Measurements from ENCODE around the gene KRT16. TPM values are rescaled to one million over a fixed set of nuclear protein-coding genes. Genes with fewer than 3 reads are reported as not detected.
"Not testable (repeated sequence)": the region's sequence is repeated elsewhere in the genome, so short reads cannot be mapped to it uniquely, and the experiment has no call there.

Gene KRT16
- 1 to 10 TPM in 1 of 2 donors, not detected in 1; 2.2 TPM for total RNA-seq

DNA sequence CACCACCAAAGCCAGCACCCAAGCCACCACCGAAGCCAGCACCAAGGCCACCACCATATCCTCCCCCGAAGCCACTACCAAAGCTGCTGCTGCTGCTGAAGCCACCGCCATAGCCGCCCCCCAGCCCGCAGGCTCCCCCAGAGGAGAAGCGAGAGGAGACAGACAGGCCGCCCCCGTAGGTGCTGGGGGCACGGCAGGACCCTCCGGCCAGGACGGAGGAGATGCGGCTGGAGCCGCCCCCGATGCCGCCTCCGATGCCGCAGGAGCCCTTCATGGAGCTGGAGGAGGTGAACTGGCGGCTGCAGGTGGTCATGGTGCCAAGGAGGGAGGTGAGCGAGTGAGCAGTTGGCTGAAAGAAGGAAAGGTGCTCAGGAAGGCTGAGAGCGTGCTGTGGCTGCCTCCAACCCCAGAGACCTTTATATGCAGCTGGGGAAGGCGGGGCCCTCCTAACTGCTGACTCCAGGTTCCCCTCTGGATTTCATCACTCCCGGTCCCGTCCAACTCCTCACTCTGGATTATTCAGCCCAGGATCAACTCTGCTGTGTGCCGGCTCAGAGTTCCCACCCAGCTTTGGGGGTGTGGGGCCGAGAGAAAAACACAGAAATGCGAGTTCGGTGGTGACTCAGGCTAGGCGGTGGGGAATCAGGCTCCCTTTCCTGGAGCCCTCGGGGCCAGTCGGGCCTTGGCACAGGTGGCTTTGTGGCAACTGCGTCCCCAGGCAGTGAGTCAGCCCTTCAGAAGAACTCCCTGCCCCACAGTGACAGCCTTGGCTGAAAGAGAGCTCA, at the start of gene KRT16:
TSS of gene KRT16 (minus strand) at position 392 of the 785 bp plus-strand sequence. CDS start at position 313, 79 bp downstream.
- DNase-seq (ENCODE audit: low spot score); H3K27me3 ChIP-seq; H3K27ac ChIP-seq; H3K4me1 ChIP-seq; H3K36me3 ChIP-seq; H3K9me3 ChIP-seq; H3K4me3 ChIP-seq: not testable (repeated sequence)

DNA sequence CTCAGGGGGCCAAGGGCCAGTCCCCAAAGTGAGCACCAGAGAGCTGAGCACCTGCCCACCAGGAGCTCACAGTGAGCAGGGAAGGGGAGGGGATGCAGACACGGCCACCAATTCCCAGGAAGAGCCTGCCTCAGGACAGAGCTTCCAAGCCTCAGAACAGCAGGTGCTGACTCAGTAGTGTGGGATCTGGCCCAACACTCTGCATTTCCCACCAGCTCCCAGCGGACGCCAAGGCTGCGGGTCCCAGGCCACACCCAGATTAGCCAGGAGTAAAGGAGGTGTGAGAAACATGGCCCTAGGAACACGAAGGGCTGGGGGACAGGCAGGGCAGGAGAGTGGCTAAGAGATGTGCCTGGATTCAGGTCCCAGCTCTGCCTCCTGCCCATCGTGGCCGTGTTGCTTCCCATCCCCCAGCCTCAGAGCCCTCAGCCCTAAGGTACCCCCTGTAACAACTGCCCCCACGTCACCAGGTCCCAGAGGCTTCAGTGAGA, 47.7 kb upstream of the KRT16 start:
- no peaks in the 10 kb centered on the region for H3K27me3 ChIP-seq
- H3K9me3 ChIP-seq, result no peaks in the 10 kb centered on the region
- no peak for DNase-seq (ENCODE audit: low spot score)
- H3K27ac ChIP-seq, result no peak overlapping the region
- H3K4me3 ChIP-seq, result no peak overlapping the region
- H3K36me3 ChIP-seq, result no peaks in the 10 kb centered on the region
- peaks cover 0 to 4% of the 10 kb centered on the region in 2 donors for H3K4me1 ChIP-seq
- TF ChIP-seq, protein P1, sequence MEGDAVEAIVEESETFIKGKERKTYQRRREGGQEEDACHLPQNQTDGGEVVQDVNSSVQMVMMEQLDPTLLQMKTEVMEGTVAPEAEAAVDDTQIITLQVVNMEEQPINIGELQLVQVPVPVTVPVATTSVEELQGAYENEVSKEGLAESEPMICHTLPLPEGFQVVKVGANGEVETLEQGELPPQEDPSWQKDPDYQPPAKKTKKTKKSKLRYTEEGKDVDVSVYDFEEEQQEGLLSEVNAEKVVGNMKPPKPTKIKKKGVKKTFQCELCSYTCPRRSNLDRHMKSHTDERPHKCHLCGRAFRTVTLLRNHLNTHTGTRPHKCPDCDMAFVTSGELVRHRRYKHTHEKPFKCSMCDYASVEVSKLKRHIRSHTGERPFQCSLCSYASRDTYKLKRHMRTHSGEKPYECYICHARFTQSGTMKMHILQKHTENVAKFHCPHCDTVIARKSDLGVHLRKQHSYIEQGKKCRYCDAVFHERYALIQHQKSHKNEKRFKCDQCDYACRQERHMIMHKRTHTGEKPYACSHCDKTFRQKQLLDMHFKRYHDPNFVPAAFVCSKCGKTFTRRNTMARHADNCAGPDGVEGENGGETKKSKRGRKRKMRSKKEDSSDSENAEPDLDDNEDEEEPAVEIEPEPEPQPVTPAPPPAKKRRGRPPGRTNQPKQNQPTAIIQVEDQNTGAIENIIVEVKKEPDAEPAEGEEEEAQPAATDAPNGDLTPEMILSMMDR (IDR thresholded peaks at IDR 0.05), result no peak

DNA sequence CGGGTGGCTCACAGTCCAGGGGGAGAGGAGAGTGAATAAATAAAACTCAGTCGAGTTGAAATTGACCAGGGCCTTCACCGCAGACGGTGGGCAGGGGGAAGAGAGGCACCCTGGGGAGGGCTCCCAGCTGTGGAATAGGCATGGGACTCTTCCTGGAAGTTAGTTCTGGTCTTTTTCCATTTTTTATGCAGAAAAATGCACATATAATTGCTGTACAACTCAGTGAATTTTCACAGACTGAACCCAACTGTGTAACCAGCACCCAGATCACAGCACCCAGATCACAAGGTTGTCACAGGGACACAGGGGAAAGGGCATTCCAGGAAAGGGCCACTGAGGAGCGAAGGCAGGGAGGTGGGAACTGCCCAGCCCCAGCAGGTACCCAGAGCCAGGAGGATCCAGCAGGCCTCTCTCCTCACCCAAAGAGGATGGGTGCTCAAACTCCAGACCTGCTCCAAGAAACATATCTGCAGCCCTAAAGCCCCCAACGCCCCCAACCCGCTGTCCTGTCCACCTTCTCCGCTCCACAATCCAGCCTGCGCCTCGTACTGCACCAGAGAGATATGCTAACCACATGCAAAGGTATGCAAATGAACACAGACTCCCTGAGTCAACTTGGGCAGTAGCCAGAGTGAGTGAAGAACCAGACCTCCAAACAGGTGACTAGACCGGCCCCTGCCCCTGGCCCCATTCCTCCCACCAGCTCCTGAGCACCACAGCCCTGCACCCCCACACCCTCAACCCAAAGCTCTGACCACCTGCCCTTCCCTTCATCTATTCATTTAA, 47.1 kb upstream of the KRT16 start:
- TF ChIP-seq, protein P1 (IDR thresholded peaks at IDR 0.05), result no peak
- no peaks in the 10 kb centered on the region for H3K4me1 ChIP-seq
- H3K4me3 ChIP-seq, result no peak overlapping the region
- no peaks in the 10 kb centered on the region for H3K27me3 ChIP-seq
- H3K36me3 ChIP-seq, result no peaks in the 10 kb centered on the region
- no peaks in the 10 kb centered on the region for H3K9me3 ChIP-seq
- H3K27ac ChIP-seq, result no peak overlapping the region
- no peak for DNase-seq (ENCODE audit: low spot score)

DNA sequence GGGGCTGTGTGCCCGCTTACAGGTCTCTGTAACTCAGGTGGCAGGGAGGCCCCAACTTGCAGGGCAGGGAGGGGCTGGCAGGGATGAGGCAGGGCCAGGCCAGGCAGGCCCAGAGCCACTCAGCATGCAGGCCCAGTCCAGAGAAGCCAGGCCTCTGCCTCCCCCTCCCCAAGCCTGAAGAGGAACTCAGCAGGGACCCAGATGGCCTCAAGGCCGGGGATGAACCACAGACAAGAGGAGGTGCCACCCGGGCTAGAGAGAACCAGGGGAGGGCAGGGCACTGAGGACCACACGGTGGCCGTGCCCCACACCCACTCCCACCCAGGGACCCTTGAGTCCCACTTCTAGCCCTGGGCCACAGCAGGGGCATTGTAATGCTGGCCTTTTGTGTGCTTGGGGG, 46.3 kb upstream of the KRT16 start:
- H3K27me3 ChIP-seq, result no peaks in the 10 kb centered on the region
- no peaks in the 10 kb centered on the region for H3K36me3 ChIP-seq
- TF ChIP-seq, protein P1 (IDR thresholded peaks at IDR 0.05), result no peak
- DNase-seq (ENCODE audit: low spot score), result no peak
- H3K27ac ChIP-seq, result no peak overlapping the region
- H3K4me1 ChIP-seq, result no peaks in the 10 kb centered on the region
- no peak overlapping the region for H3K4me3 ChIP-seq
- no peaks in the 10 kb centered on the region for H3K9me3 ChIP-seq

DNA sequence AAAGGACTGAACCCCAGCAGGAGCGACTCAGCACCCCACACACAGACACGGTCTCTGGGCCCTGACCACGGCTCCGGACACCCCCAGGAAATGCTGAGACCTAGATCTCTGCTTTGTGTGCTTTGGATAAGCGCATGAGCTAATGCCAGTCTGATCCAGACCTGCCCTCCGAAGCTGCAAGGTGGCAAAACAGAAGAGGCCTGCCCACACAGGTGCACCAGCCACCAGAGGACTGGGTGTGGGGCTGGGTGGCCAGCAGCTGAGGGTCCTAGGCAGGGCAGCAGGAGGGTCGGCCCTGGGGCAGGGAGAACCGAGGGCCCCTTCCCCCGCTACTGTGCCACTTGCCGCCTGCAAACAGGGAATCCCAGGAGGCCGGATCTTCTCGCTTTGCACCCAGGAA, 45.4 kb upstream of the KRT16 start:
- H3K27ac ChIP-seq, result no peak overlapping the region
- H3K27me3 ChIP-seq, result no peaks in the 10 kb centered on the region
- H3K36me3 ChIP-seq, result no peaks in the 10 kb centered on the region
- no peak for DNase-seq (ENCODE audit: low spot score)
- no peak overlapping the region for H3K4me3 ChIP-seq
- H3K4me1 ChIP-seq, result no peaks in the 10 kb centered on the region
- TF ChIP-seq, protein P1 (IDR thresholded peaks at IDR 0.05), result no peak
- no peaks in the 10 kb centered on the region for H3K9me3 ChIP-seq

DNA sequence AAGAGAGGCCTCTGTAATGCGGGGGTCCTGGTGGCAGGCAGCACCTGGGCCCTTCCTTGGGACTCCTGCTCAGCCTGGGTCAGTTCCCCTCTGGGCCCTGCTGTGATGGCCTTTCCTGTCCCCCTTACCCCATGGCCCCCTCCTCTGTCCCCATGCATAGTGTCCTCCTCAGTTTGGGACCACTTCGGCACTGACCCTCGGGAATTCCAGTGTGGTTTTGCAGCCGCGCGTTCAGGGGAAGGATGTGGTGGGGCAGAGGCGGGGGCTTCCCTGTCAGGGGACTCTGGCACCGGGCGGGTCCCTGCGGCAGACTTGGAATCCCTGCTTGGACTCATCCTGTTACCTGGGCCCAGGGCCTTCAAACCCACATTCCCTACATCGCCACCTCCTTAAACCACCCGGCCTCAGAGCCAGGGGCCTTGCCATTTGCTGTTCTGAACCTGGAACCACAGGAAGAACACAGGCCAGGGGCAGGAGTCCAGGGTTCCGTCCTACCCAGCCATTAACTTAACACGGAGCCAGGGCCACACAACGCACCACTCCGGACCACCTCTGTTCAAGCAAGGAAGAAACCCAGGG, 44.7 kb upstream of the KRT16 start:
- TF ChIP-seq, protein P1 (IDR thresholded peaks at IDR 0.05), result no peak
- Histone ChIP-seq H3K4me1 (no peaks in the 10 kb centered on the region), H3K9me3 (no peaks in the 10 kb centered on the region), H3K27ac (no peak overlapping the region), H3K36me3 (no peaks in the 10 kb centered on the region), H3K4me3 (no peak overlapping the region), H3K27me3 (no peaks in the 10 kb centered on the region)
- DNase-seq (ENCODE audit: low spot score), result no peak

Measured in right atrium auricular region (tissue), 2 donors.